ENCODE data around the gene IL6. TPM values are rescaled to one million over a fixed set of nuclear protein-coding genes. Genes with fewer than 3 reads are reported as not detected.

Gene IL6
- total and polyA plus RNA-seq, 4 donors, result 6.9 to 112 (median 11.0) TPM

DNA sequence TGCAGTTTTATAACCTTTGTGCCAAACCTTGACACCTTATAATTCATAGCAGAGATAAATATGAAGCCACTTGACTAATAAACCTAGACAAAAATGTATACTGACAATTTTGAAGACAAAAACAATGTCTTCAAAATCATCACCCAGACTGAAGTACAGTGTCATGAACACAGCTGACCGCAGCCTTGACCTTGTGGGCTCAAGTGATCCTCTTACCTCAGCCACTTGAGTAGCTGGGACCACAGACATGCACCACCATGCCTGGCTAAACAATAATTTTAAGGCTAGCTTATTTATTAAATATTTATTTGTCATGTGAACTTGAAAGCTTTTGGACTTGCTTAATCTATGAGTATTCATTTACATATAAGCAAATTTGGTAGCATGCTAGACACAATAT is 24.3 kb downstream of the IL6 start:
- intact Hi-C loops (cut with DNase I), result no loop called here
- no peak overlapping the region for H3K4me3 ChIP-seq (ENCODE audit: low read length in 2 of 2)
- DNase-seq (no peak), ATAC-seq (ENCODE audit: low FRiP score) (no peak)
- no peaks in the 10 kb centered on the region for H3K27me3 ChIP-seq (ENCODE audit: control insufficient read depth in 1 of 2, insufficient read depth in 2 of 2, low read length in 1 of 2)
- H3K36me3 ChIP-seq (ENCODE audit: control insufficient read depth in 1 of 2, insufficient read depth in 2 of 2, low read length in 1 of 2), result no peaks in the 10 kb centered on the region
- peaks cover 3% of the 10 kb centered on the region for H3K9me3 ChIP-seq (ENCODE audit: control insufficient read depth, low read length)
- H3K4me1 ChIP-seq (ENCODE audit: control insufficient read depth in 1 of 2, insufficient read depth in 2 of 2, low read length in 2 of 2), result no peaks in the 10 kb centered on the region
- H3K27ac ChIP-seq (ENCODE audit: low read depth in 1 of 2, low read length in 2 of 2), result no peak overlapping the region
- 50 to 96% methylated on average over 1 of the region's 1 CpG for WGBS, 2 donors

DNA sequence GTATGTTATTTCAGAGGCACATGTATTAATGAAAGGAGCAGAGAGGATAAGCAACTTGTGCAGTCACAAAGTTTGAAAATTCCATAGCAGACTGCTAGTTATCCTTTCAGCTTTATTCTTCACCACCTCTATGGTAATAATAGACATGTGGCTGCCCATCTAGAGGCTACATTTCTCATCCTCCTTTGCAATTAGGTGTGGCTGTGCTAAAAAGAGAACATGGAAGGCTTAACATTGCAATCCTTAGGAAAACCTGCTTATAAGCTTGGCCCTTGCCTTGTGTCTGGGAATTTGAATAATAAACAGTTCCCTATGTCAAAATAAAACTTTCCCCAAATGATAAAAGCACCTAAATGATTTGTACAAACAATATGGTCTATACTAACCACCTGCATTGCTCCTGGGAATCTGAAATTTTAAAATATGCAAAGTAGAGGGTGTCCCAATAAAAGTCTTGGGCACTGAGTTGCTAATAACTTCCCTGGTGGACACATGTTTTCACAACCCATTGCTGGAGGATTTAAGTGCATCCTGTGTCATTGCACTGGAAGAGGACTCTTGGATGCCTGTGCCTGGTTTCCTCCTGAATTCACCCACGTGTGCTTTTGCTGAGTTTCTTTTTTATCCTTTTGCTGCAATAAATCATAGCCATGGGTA is 30.5 kb downstream of the IL6 start:
- no peak for ATAC-seq (ENCODE audit: low FRiP score)

DNA sequence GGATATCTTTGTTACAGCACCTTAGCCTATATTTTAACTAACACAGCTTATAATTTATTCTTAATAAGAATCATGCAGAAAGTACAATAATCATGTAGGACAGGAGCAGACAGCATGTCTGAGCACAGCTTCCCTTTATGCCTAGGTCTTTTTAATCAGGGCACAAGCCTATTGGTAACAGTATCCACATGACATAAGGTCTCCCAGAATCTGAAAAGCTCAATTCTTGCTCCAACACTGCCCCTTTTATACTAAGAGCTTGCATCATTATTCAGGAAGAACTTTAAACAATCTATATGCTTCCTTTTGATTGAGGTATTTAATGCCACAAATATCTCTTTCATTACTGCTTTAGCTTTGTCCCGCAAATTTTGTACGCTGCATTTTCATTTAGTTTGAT is 31.6 kb downstream of the IL6 start:
- Histone ChIP-seq H3K27ac (ENCODE audit: low read depth in 1 of 2, low read length in 2 of 2) (no peak overlapping the region), H3K4me3 (ENCODE audit: low read length in 2 of 2) (no peak overlapping the region), H3K9me3 (ENCODE audit: control insufficient read depth, low read length) (peaks cover 3% of the 10 kb centered on the region), H3K4me1 (ENCODE audit: control insufficient read depth in 1 of 2, insufficient read depth in 2 of 2, low read length in 2 of 2) (no peaks in the 10 kb centered on the region), H3K27me3 (ENCODE audit: control insufficient read depth in 1 of 2, insufficient read depth in 2 of 2, low read length in 1 of 2) (no peaks in the 10 kb centered on the region), H3K36me3 (ENCODE audit: control insufficient read depth in 1 of 2, insufficient read depth in 2 of 2, low read length in 1 of 2) (no peaks in the 10 kb centered on the region)
- no peak for DNase-seq
- intact Hi-C loops (cut with DNase I), result no loop called here
- 90 to 93% methylated on average over 2 of the region's 2 CpGs for WGBS, 2 donors
- ATAC-seq (ENCODE audit: low FRiP score), result no peak

More for the DNA sequence above, 30.5 kb downstream of the IL6 start:
- Histone ChIP-seq H3K4me1 (ENCODE audit: control insufficient read depth in 1 of 2, insufficient read depth in 2 of 2, low read length in 2 of 2) (no peaks in the 10 kb centered on the region), H3K27me3 (ENCODE audit: control insufficient read depth in 1 of 2, insufficient read depth in 2 of 2, low read length in 1 of 2) (no peaks in the 10 kb centered on the region), H3K27ac (ENCODE audit: low read depth in 1 of 2, low read length in 2 of 2) (no peak overlapping the region), H3K4me3 (ENCODE audit: low read length in 2 of 2) (no peak overlapping the region), H3K9me3 (ENCODE audit: control insufficient read depth, low read length) (peaks cover 3% of the 10 kb centered on the region), H3K36me3 (ENCODE audit: control insufficient read depth in 1 of 2, insufficient read depth in 2 of 2, low read length in 1 of 2) (no peaks in the 10 kb centered on the region)
- intact Hi-C loops (cut with DNase I), result no loop called here
- WGBS, 2 donors, result 20 to 27% methylated on average over 1 of the region's 1 CpG
- no peak for DNase-seq

DNA sequence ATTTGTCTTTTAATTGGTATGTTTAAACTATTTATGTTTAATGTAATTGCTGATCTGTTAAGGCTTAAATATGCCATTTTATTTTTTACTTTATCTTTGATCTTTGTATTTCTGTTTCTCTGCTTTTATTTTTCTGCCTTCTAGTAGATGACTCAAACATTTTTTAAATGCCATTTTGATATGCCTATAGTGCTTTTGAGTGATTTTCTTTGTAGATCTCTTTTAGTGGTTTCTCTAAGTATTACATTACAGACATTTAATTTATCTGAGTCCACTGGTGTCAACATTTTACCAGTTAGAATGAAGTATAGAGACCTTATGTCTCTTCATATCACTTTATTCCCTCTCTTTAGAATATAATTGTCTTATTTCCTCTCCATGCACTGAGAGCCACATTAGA is 32.7 kb downstream of the IL6 start:
- ATAC-seq (ENCODE audit: low FRiP score), result no peak
- Histone ChIP-seq H3K27me3 (ENCODE audit: control insufficient read depth in 1 of 2, insufficient read depth in 2 of 2, low read length in 1 of 2) (no peaks in the 10 kb centered on the region), H3K27ac (ENCODE audit: low read depth in 1 of 2, low read length in 2 of 2) (no peak overlapping the region), H3K4me1 (ENCODE audit: control insufficient read depth in 1 of 2, insufficient read depth in 2 of 2, low read length in 2 of 2) (no peaks in the 10 kb centered on the region), H3K4me3 (ENCODE audit: low read length in 2 of 2) (no peak overlapping the region), H3K9me3 (ENCODE audit: control insufficient read depth, low read length) (peaks cover 3% of the 10 kb centered on the region), H3K36me3 (ENCODE audit: control insufficient read depth in 1 of 2, insufficient read depth in 2 of 2, low read length in 1 of 2) (no peaks in the 10 kb centered on the region)
- DNase-seq, result no peak
- intact Hi-C loops (cut with DNase I), result no loop called here

DNA sequence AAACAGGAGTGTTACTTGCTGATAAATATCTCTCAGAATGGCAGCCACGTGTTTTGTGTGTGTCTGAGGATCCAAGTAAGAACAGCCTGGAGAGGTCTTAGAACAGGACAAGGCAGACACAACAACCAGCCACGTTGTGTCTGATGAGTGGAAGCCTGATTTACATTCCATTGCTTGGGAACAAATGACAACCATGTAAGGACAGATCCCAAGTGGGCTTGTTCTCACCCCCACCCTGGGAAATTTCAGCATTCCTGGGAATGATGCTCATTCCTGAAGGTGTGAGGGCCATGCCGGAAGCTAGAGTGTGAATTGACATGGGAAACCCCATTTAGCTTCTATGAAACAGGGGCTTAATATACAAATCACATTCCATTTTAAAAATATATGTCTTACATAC is 35.9 kb downstream of the IL6 start:
- 37 to 48% methylated on average over 3 of the region's 3 CpGs for WGBS, 2 donors
- no peak overlapping the region for H3K4me3 ChIP-seq (ENCODE audit: low read length in 2 of 2)
- intact Hi-C loops (cut with DNase I), result no loop called here
- H3K4me1 ChIP-seq (ENCODE audit: control insufficient read depth in 1 of 2, insufficient read depth in 2 of 2, low read length in 2 of 2), result no peaks in the 10 kb centered on the region
- H3K27me3 ChIP-seq (ENCODE audit: control insufficient read depth in 1 of 2, insufficient read depth in 2 of 2, low read length in 1 of 2), result no peaks in the 10 kb centered on the region
- DNase-seq (no peak), ATAC-seq (ENCODE audit: low FRiP score) (no peak)
- no peak overlapping the region for H3K27ac ChIP-seq (ENCODE audit: low read depth in 1 of 2, low read length in 2 of 2)
- no peaks in the 10 kb centered on the region for H3K36me3 ChIP-seq (ENCODE audit: control insufficient read depth in 1 of 2, insufficient read depth in 2 of 2, low read length in 1 of 2)
- H3K9me3 ChIP-seq (ENCODE audit: control insufficient read depth, low read length), result no peaks in the 10 kb centered on the region

DNA sequence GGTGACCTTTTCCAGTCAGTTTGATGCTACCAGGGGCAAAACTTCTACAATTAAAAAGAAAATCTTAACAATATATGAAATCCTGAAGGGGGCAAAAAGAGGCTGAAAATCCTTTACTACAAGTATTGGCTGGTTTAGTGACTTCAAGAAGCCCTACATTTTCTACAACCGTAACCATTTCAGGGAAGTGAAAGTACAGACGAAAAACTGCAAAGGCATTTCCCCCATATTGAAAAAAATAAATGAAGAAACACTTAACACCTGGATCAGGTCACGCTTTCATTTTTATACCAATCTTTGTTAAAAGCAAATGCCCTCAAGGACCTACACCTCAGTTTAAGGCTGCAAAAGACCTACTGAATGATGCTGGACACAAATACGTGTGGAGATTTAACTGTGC is 38.6 kb downstream of the IL6 start:
- H3K4me3 ChIP-seq (ENCODE audit: low read length in 2 of 2), result no peak overlapping the region
- WGBS, 2 donors, result 61 to 81% methylated on average over 4 of the region's 4 CpGs
- ATAC-seq (ENCODE audit: low FRiP score), result no peak
- no peaks in the 10 kb centered on the region for H3K27me3 ChIP-seq (ENCODE audit: control insufficient read depth in 1 of 2, insufficient read depth in 2 of 2, low read length in 1 of 2)
- H3K9me3 ChIP-seq (ENCODE audit: control insufficient read depth, low read length), result peaks cover 2% of the 10 kb centered on the region
- intact Hi-C loops (cut with DNase I), result no loop called here
- H3K4me1 ChIP-seq (ENCODE audit: control insufficient read depth in 1 of 2, insufficient read depth in 2 of 2, low read length in 2 of 2), result no peaks in the 10 kb centered on the region
- H3K27ac ChIP-seq (ENCODE audit: low read depth in 1 of 2, low read length in 2 of 2), result no peak overlapping the region
- no peaks in the 10 kb centered on the region for H3K36me3 ChIP-seq (ENCODE audit: control insufficient read depth in 1 of 2, insufficient read depth in 2 of 2, low read length in 1 of 2)
- no peak for DNase-seq

DNA sequence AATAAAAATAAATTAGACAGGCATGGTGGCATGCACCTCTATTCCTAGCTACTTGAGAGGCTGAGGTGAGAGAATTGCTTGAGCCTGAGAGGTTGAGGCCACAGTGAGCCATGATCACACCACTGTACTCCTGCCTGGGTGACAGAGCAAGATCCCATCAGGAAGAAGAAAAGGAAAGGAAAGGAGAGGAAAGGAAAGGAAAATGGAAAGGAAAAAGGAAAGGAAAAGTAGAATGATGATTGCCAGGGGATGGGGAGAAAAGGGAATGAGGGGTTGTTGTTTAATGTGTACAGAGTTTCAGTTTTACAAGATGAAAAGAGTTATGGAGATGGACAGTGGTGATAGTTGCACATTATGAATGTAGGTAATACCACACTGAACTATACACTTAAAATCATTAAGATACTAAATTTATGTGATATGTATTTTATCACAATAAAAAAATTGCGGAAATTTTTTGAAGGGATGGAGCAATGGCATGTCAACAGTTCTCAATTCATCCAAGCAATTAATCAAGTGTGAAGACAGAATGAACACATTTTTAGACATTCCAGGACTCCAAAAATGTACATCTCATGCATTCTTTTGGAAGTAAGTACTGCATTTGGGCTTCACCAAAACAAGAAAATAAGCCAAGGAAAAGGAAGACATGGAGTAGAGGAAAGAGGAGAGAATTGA is 44.3 kb downstream of the IL6 start:
- no peak overlapping the region for H3K27ac ChIP-seq (ENCODE audit: low read depth in 1 of 2, low read length in 2 of 2)
- peaks cover 2% of the 10 kb centered on the region for H3K9me3 ChIP-seq (ENCODE audit: control insufficient read depth, low read length)
- DNase-seq (no peak), ATAC-seq (ENCODE audit: low FRiP score) (no peak)
- intact Hi-C loops (cut with DNase I), result no loop called here
- no peaks in the 10 kb centered on the region for H3K27me3 ChIP-seq (ENCODE audit: control insufficient read depth in 1 of 2, insufficient read depth in 2 of 2, low read length in 1 of 2)
- H3K4me3 ChIP-seq (ENCODE audit: low read length in 2 of 2), result no peak overlapping the region
- no peaks in the 10 kb centered on the region for H3K36me3 ChIP-seq (ENCODE audit: control insufficient read depth in 1 of 2, insufficient read depth in 2 of 2, low read length in 1 of 2)
- H3K4me1 ChIP-seq (ENCODE audit: control insufficient read depth in 1 of 2, insufficient read depth in 2 of 2, low read length in 2 of 2), result no peaks in the 10 kb centered on the region
- WGBS, 2 donors, result 64 to 69% methylated on average over 1 of the region's 1 CpG

DNA sequence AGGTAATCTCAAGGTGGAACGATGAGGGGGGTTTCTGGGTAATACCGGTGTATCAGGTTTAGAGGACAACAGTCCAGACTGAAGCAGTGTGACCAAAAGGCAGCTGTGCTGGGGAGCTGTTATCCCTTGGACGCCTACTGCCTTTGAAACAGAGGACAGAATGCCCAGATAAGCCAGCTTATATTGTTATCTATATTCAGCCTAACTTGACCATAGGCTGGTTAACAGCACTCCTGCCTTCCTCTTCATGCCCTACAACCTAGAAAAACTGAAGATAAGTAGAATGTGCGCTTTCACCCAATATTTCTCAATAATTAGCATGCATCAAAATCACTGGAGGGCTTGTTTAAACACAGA is 44.9 kb downstream of the IL6 start:
- Histone ChIP-seq H3K4me1 (ENCODE audit: control insufficient read depth in 1 of 2, insufficient read depth in 2 of 2, low read length in 2 of 2) (no peaks in the 10 kb centered on the region), H3K9me3 (ENCODE audit: control insufficient read depth, low read length) (peaks cover 2% of the 10 kb centered on the region), H3K27ac (ENCODE audit: low read depth in 1 of 2, low read length in 2 of 2) (no peak overlapping the region), H3K4me3 (ENCODE audit: low read length in 2 of 2) (no peak overlapping the region), H3K36me3 (ENCODE audit: control insufficient read depth in 1 of 2, insufficient read depth in 2 of 2, low read length in 1 of 2) (no peaks in the 10 kb centered on the region), H3K27me3 (ENCODE audit: control insufficient read depth in 1 of 2, insufficient read depth in 2 of 2, low read length in 1 of 2) (no peaks in the 10 kb centered on the region)
- intact Hi-C loops (cut with DNase I), result no loop called here
- DNase-seq (no peak), ATAC-seq (ENCODE audit: low FRiP score) (no peak)
- WGBS, 2 donors, result 75 to 77% methylated on average over 4 of the region's 4 CpGs

DNA sequence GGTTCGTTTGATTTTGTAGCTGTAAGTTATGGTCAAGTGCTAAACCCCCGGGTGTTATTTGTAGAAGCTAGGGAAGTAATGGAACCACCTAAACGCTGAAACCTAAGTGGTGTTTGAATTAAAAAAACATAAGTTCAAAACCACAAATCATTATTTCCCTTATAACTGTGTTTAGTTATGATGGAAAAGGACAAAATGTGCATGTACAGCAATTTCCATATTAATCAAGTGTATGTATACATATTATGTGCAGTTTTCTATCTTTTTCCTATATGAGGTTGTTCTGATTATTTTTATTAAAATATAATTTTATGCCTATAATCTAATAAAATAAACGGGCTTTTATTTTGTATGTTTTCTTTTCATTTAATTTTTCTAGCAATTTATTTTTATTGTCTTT is 45.9 kb downstream of the IL6 start:
- DNase-seq (no peak), ATAC-seq (ENCODE audit: low FRiP score) (no peak)
- intact Hi-C loops (cut with DNase I), result no loop called here
- Histone ChIP-seq H3K27me3 (ENCODE audit: control insufficient read depth in 1 of 2, insufficient read depth in 2 of 2, low read length in 1 of 2) (no peaks in the 10 kb centered on the region), H3K9me3 (ENCODE audit: control insufficient read depth, low read length) (peaks cover 2% of the 10 kb centered on the region), H3K4me3 (ENCODE audit: low read length in 2 of 2) (no peak overlapping the region), H3K4me1 (ENCODE audit: control insufficient read depth in 1 of 2, insufficient read depth in 2 of 2, low read length in 2 of 2) (no peaks in the 10 kb centered on the region), H3K36me3 (ENCODE audit: control insufficient read depth in 1 of 2, insufficient read depth in 2 of 2, low read length in 1 of 2) (no peaks in the 10 kb centered on the region), H3K27ac (ENCODE audit: low read depth in 1 of 2, low read length in 2 of 2) (no peak overlapping the region)
- WGBS, 2 donors, result 65 to 69% methylated on average over 4 of the region's 4 CpGs
